Measurements from ENCODE around the gene WWOX. TPM values are rescaled to one million over a fixed set of nuclear protein-coding genes. Genes with fewer than 3 reads are reported as not detected.

WWOX gene
- total RNA-seq, 1 donor from 2014 or later, result 106 TPM

GRCh38 chr16:78274771-78275170, 175.3 kb downstream of the WWOX start:
- Histone ChIP-seq H3K4me3 (no peak overlapping the region), H3K36me3 (no peaks in the 10 kb centered on the region), H3K4me1 (no peaks in the 10 kb centered on the region), H3K9me3 (no peaks in the 10 kb centered on the region), H3K27ac (no peak overlapping the region), H3K27me3 (no peaks in the 10 kb centered on the region)
- intact Hi-C loops (cut with DNase I), result no loop called here
- DNase-seq (ENCODE audit: low spot score in 2 of 2), result no peak
- no peak for TF ChIP-seq CTCF (IDR thresholded peaks at IDR 0.05)

GRCh38 chr16:78275420-78275819, 176.0 kb downstream of the WWOX start:
- intact Hi-C loops (cut with DNase I), result no loop called here
- Histone ChIP-seq H3K9me3 (no peaks in the 10 kb centered on the region), H3K27ac (no peak overlapping the region), H3K27me3 (no peaks in the 10 kb centered on the region), H3K4me3 (no peak overlapping the region), H3K4me1 (no peaks in the 10 kb centered on the region), H3K36me3 (no peaks in the 10 kb centered on the region)
- no peak for DNase-seq (ENCODE audit: low spot score in 2 of 2)
- no peak for TF ChIP-seq CTCF (IDR thresholded peaks at IDR 0.05)

- Histone ChIP-seq H3K27me3 (no peaks in the 10 kb centered on the region), H3K9me3 (no peaks in the 10 kb centered on the region), H3K4me3 (no peak overlapping the region), H3K4me1 (no peaks in the 10 kb centered on the region), H3K36me3 (no peaks in the 10 kb centered on the region), H3K27ac (no peak overlapping the region)
- TF ChIP-seq CTCF (IDR thresholded peaks at IDR 0.05), result no peak
- no peak for DNase-seq (ENCODE audit: low spot score in 2 of 2)
- intact Hi-C loops (cut with DNase I), result no loop called here
These were observed 178.0 kb downstream of the WWOX start for GRCh38 chr16:78277321-78278055.

- intact Hi-C loops (cut with DNase I), result no loop called here
- TF ChIP-seq CTCF (IDR thresholded peaks at IDR 0.05), result no peak
- H3K4me1 ChIP-seq, result no peaks in the 10 kb centered on the region
- no peaks in the 10 kb centered on the region for H3K27me3 ChIP-seq
- H3K9me3 ChIP-seq, result no peaks in the 10 kb centered on the region
- DNase-seq (ENCODE audit: low spot score in 2 of 2), result no peak
- H3K27ac ChIP-seq, result no peak overlapping the region
- H3K36me3 ChIP-seq, result no peaks in the 10 kb centered on the region
- no peak overlapping the region for H3K4me3 ChIP-seq
These were observed 178.6 kb downstream of the WWOX start for GRCh38 chr16:78278056-78278450.

- intact Hi-C loops (cut with DNase I), result no loop called here
- no peak overlapping the region for H3K4me3 ChIP-seq
- H3K36me3 ChIP-seq, result no peaks in the 10 kb centered on the region
- H3K9me3 ChIP-seq, result no peaks in the 10 kb centered on the region
- H3K4me1 ChIP-seq, result no peaks in the 10 kb centered on the region
- TF ChIP-seq CTCF (IDR thresholded peaks at IDR 0.05), result no peak
- H3K27ac ChIP-seq, result no peak overlapping the region
- DNase-seq (ENCODE audit: low spot score in 2 of 2), result no peak
- no peaks in the 10 kb centered on the region for H3K27me3 ChIP-seq
These were observed 181.7 kb downstream of the WWOX start for GRCh38 chr16:78281115-78281514.
